Sigmoid colon (tissue), 4 donors: ENCODE measurements around the gene GMEB2.

Experiments
- EP300 ChIP-seq, 4 donors: sonication (generic); formaldehyde crosslinking; IDR thresholded peaks; one replicate each; pipeline ENCODE4 v1.6.1; 2017; ENCODE audit warnings: antibody characterized with exemption in 4 of 4
- POLR2A ChIP-seq, 2 donors: fragments of 450-650 bp; IDR thresholded peaks; one replicate each; pipeline ENCODE4 v1.6.1; 2016; ENCODE audit warnings: antibody characterized with exemption in 2 of 2, mild to moderate bottlenecking in 2 of 2, moderate library complexity in 2 of 2
- POLR2AphosphoS5 ChIP-seq, 4 donors: sonication (generic); formaldehyde crosslinking; IDR thresholded peaks; one replicate each; pipeline ENCODE4 v1.6.1; 2017; ENCODE audit warnings: antibody characterized with exemption in 4 of 4
- TF ChIP-seq, protein P1 (sequence below), 4 experiments: fragments of 450-650 bp in 3 of 4; fragments of 200-600 bp in 1 of 4; IDR thresholded peaks; one replicate each; pipeline ENCODE4 v1.5.1; 2016 to 2019; ENCODE audit warnings: antibody characterized with exemption in 4 of 4, mild to moderate bottlenecking in 3 of 4, moderate library complexity in 2 of 4

DNA sequence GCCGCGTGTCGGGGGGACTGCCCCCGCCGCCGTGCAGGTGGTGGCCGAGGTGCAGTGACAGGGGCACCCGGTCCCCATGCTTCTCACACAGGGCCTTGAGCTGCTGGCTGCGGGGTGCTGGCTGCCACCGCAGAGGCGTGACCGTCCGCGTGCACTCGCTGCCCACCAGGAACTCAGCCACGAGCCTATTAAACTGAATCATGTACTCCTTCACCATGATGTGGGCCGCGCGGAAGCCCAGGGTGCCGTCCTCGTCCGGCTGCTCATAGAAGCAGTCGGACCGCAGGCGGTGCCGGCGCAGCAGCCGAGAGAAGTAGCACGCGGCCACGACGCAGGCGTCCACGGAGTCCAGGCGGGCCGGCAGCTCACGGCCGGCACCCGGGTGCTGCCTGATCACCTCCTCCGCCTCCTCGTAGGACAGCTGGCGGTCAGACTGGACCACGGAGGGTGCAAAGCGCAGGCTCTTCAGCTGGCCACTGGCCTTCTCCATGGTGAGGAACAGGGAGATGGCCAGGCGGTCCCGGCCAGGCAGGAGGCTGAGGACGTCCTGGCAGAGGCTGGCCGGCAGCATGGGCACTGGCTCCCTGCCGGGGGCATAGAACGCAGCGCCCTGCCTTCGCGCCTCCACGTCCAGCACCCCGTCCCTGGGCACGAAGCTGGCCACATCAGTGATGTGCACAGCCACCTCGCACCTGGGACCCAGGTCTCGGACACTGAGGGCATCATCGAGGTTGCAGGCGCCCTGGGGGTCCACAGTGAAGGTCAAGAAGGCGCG is 62.7 kb downstream of the GMEB2 start:
- TF ChIP-seq, protein P1, sequence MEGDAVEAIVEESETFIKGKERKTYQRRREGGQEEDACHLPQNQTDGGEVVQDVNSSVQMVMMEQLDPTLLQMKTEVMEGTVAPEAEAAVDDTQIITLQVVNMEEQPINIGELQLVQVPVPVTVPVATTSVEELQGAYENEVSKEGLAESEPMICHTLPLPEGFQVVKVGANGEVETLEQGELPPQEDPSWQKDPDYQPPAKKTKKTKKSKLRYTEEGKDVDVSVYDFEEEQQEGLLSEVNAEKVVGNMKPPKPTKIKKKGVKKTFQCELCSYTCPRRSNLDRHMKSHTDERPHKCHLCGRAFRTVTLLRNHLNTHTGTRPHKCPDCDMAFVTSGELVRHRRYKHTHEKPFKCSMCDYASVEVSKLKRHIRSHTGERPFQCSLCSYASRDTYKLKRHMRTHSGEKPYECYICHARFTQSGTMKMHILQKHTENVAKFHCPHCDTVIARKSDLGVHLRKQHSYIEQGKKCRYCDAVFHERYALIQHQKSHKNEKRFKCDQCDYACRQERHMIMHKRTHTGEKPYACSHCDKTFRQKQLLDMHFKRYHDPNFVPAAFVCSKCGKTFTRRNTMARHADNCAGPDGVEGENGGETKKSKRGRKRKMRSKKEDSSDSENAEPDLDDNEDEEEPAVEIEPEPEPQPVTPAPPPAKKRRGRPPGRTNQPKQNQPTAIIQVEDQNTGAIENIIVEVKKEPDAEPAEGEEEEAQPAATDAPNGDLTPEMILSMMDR (IDR thresholded peaks at IDR 0.05): no peak
- TF ChIP-seq POLR2AphosphoS5 (IDR thresholded peaks at IDR 0.05): no peak
- TF ChIP-seq POLR2A (IDR thresholded peaks at IDR 0.05): no peak
- no peak for TF ChIP-seq EP300 (IDR thresholded peaks at IDR 0.05)
